NCI-H82 treated with DMSO at 0.1 percent for 48 hours (cell line): ENCODE measurements around the gene TMTC3.
"Not testable (repeated sequence)": the region's sequence is repeated elsewhere in the genome, so short reads cannot be mapped to it uniquely, and the experiment has no call there.

Source experiments
- DNase-seq: peaks from one replicate; lab custom pipeline; 2025; ENCODE audit not compliant: unreplicated experiment; lab: John Stamatoyannopoulos, UW

TMTC3 gene

GRCh38 chr12:88141774-88142609, at the start of gene TMTC3, which contains the start of gene CEP290:
Gene TMTC3, plus strand, starts transcription at chr12:88142307. Its CDS starts 6,009 bp downstream, at chr12:88148316.
Gene CEP290, minus strand, starts transcription at chr12:88142088. Its CDS starts 781 bp downstream, at chr12:88141307.
- DNase-seq: peak; percentile 97

- no peak for DNase-seq
Observed at GRCh38 chr12:88092771-88093170, 49.3 kb upstream of the TMTC3 start.

GRCh38 chr12:88093573-88093972, 48.5 kb upstream of the TMTC3 start:
- no peak for DNase-seq

GRCh38 chr12:88108021-88108420, 34.1 kb upstream of the TMTC3 start:
- DNase-seq: no peak

- DNase-seq: no peak
Observed at GRCh38 chr12:88111074-88111652, 30.9 kb upstream of the TMTC3 start.

- no peak for DNase-seq
Observed at GRCh38 chr12:88113871-88114270, 28.2 kb upstream of the TMTC3 start.

- no peak for DNase-seq
Observed at GRCh38 chr12:88122666-88123065, 19.4 kb upstream of the TMTC3 start.

GRCh38 chr12:88127099-88127498, 15.0 kb upstream of the TMTC3 start:
- DNase-seq: no peak

GRCh38 chr12:88127855-88128254, 14.3 kb upstream of the TMTC3 start:
- no peak for DNase-seq

- DNase-seq: no peak
Observed at GRCh38 chr12:88132392-88132791, 9.7 kb upstream of the TMTC3 start.

- DNase-seq: not testable (repeated sequence)
Observed at GRCh38 chr12:88133181-88133580, 8.9 kb upstream of the TMTC3 start.

- DNase-seq: not testable (repeated sequence)
Observed at GRCh38 chr12:88139711-88140110, 2.4 kb upstream of the TMTC3 start.

- no peak for DNase-seq
Observed at GRCh38 chr12:88141425-88141773, 708 bp upstream of the TMTC3 start.

- DNase-seq: no peak
Observed at GRCh38 chr12:88142610-88142991, 494 bp downstream of the TMTC3 start.

GRCh38 chr12:88144037-88144436, 1.9 kb downstream of the TMTC3 start:
- DNase-seq: no peak

- DNase-seq: no peak
Observed at GRCh38 chr12:88144546-88145468, 2.7 kb downstream of the TMTC3 start.

GRCh38 chr12:88145567-88146505, 3.7 kb downstream of the TMTC3 start:
- DNase-seq: no peak

- no peak for DNase-seq
Observed at GRCh38 chr12:88150063-88150462, 8.0 kb downstream of the TMTC3 start.

GRCh38 chr12:88153959-88154358, 11.9 kb downstream of the TMTC3 start:
- no peak for DNase-seq

GRCh38 chr12:88156075-88156654, 14.1 kb downstream of the TMTC3 start:
- no peak for DNase-seq
